ENCODE measurements around the gene EFEMP1. TPM values are rescaled to one million over a fixed set of nuclear protein-coding genes. Genes with fewer than 3 reads are reported as not detected.

The EFEMP1 gene
- total and polyA plus RNA-seq, 7 donors: 6.3 to 20.6 (median 11.2) TPM

DNA sequence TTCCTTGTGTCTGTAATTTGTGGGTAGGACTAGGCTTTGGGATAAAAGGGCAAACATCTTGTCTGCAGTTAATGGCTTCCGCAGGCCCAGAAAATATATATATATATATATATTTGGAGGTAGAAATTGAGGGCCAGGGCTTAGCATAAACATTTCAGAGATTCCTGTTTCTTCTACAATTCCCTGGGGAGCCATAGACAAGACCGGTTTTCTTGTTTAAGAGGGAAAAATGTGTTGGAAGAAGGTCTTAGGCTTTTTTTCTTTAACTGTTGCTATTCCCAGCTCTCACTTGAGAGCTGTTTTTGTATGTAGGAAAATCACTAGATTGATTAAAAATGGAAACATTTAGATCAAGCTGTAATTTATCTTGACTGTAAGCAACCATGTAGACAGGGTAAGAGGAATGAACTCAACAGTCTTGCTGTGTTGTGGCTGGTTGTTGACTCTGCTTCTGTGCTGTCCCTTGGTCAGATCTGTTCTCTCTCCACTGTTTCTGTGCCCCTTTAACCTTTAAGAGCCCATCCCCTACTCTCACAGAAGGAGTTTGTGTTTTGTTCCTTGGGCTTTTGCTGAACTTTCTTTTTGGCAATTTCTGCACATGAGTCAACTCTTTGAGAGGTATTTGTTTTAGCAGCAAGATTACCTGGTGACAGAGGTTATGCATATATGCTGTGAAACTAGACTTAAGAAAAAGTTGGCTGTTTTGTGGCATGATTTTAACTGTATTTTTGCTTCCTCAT lies 58.3 kb downstream of the EFEMP1 start:
- WGBS, 3 donors: 38 to 43% (median 40%) methylated on average over 2 of the region's 2 CpGs
- ATAC-seq: no peak
- intact Hi-C loops (cut with DNase I): no loop called here
- no peak for DNase-seq
- Histone ChIP-seq H3K4me1 (no peaks in the 10 kb centered on the region), H3K27ac (no peak overlapping the region), H3K27me3 (ENCODE audit: insufficient read depth in 3 of 3, low read length in 2 of 3) (no peaks in the 10 kb centered on the region), H3K9me3 (no peaks in the 10 kb centered on the region), H3K36me3 (ENCODE audit: insufficient read depth in 1 of 2, low read depth in 1 of 2) (no peaks in the 10 kb centered on the region), H3K4me3 (no peak overlapping the region)
- TF ChIP-seq, protein P1, sequence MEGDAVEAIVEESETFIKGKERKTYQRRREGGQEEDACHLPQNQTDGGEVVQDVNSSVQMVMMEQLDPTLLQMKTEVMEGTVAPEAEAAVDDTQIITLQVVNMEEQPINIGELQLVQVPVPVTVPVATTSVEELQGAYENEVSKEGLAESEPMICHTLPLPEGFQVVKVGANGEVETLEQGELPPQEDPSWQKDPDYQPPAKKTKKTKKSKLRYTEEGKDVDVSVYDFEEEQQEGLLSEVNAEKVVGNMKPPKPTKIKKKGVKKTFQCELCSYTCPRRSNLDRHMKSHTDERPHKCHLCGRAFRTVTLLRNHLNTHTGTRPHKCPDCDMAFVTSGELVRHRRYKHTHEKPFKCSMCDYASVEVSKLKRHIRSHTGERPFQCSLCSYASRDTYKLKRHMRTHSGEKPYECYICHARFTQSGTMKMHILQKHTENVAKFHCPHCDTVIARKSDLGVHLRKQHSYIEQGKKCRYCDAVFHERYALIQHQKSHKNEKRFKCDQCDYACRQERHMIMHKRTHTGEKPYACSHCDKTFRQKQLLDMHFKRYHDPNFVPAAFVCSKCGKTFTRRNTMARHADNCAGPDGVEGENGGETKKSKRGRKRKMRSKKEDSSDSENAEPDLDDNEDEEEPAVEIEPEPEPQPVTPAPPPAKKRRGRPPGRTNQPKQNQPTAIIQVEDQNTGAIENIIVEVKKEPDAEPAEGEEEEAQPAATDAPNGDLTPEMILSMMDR (IDR thresholded peaks at IDR 0.05): no peak

DNA sequence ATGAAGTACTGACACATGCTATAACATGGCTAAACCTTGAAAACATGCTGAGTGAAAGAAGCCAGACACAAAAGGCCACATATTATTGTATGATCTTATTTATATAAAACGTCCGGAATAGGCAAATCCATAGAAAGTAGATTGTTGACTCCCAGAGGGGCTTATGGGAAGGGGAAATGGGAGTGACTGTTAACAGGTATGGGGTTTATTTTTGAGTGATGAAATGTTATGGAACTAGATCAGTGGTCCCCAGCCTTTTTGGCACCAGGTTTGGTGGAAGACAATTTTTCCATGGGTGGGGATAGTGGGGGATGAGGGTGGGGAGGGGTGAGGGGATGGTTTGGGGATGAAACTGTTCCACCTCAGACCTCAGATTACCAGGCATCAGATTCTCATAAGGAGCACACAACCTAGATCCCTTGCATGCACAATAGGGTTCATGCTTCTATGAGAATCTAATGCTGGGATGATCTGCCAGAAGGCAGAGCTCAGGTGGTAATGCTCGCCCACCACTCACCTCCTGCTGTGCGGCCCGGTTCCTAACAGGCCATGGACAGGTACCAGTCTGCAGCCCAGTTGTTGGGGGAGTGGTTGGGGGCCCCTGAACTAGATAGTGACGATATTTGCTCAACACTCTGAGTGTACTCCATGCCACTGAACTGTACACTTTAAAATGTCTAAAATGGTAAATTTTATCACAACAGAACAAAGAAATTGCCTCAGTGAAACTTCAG lies 59.1 kb downstream of the EFEMP1 start:
- no peak for ATAC-seq
- DNase-seq: no peak
- 83 to 86% (median 84%) methylated on average over 6 of the region's 6 CpGs for WGBS, 3 donors
- Histone ChIP-seq H3K27me3 (ENCODE audit: insufficient read depth in 3 of 3, low read length in 2 of 3) (no peaks in the 10 kb centered on the region), H3K36me3 (ENCODE audit: insufficient read depth in 1 of 2, low read depth in 1 of 2) (no peaks in the 10 kb centered on the region), H3K4me3 (no peak overlapping the region), H3K9me3 (no peaks in the 10 kb centered on the region), H3K27ac (no peak overlapping the region), H3K4me1 (no peaks in the 10 kb centered on the region)
- intact Hi-C loops (cut with DNase I): no loop called here
- TF ChIP-seq, protein P1 (IDR thresholded peaks at IDR 0.05): no peak

DNA sequence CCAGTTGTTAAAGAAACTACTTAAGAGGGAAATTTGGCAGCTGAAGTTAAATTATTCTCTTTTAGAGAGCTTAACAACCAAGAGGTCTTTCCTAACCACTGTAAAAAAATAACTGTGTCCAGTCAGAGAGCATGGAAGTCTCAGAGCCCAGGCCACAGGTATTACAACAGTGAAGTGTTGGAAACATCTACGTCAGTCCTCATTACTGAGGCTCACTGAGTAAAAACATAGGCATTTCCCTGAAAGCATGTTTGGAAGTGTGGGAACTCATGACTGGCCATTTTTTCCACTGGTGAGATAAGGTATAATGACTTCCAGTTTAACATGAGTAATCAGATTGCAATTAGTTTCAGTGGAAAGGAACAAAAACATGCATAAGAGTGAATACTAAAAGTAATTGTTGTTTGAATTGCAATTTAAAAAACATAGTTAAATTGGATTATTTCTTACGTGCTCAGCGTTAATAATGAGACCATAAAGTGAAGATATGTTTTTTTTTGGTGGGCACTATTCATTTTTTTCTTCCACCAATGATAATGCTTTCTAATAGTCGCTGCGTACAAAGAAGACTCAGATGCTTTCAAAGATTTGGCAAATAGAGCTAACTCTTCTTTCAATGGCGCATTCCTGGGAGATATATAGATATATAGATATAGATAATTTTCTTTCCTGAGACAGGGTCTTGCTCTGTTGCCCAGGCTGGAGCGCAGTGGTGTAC lies 60.8 kb downstream of the EFEMP1 start:
- intact Hi-C loops (cut with DNase I): no loop called here
- Histone ChIP-seq H3K27ac (peak overlapping the region; percentile 37), H3K36me3 (ENCODE audit: insufficient read depth in 1 of 2, low read depth in 1 of 2) (no peaks in the 10 kb centered on the region), H3K4me3 (no peak overlapping the region), H3K9me3 (no peaks in the 10 kb centered on the region), H3K4me1 (no peaks in the 10 kb centered on the region), H3K27me3 (ENCODE audit: insufficient read depth in 3 of 3, low read length in 2 of 3) (no peaks in the 10 kb centered on the region)
- TF ChIP-seq, protein P1 (IDR thresholded peaks at IDR 0.05): no peak
- 85 to 90% (median 89%) methylated on average over 7 of the region's 7 CpGs for WGBS, 3 donors
- peak; percentile 57 to 84 (median 80) for ATAC-seq
- no peak for DNase-seq

DNA sequence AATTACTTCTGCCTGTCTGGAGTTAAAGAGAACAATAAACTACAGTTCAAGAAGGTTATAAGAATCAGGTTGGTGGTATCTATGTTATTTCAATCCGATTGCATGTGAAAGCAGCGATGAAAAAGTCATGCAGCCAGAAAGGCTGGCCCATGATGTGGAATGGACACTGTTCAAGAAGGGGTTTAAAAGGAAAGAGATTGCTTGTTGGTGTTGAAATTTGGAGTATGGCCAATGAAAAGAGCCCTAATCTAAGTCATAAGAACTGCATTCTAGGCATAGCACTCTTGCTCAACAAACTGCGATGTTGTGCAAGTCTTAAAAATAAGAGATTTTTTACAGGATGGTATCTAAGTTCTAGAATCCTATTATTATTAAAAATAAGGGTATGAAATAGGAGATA lies 61.3 kb downstream of the EFEMP1 start:
- peak in 1 of 2 donors; percentile 49 for DNase-seq
- Histone ChIP-seq H3K4me3 (no peak overlapping the region), H3K36me3 (ENCODE audit: insufficient read depth in 1 of 2, low read depth in 1 of 2) (no peaks in the 10 kb centered on the region), H3K4me1 (no peaks in the 10 kb centered on the region), H3K9me3 (no peaks in the 10 kb centered on the region), H3K27me3 (ENCODE audit: insufficient read depth in 3 of 3, low read length in 2 of 3) (no peaks in the 10 kb centered on the region), H3K27ac (peak overlapping the region; percentile 37)
- peak; percentile 57 to 86 (median 69) for ATAC-seq
- TF ChIP-seq, protein P1 (IDR thresholded peaks at IDR 0.05): no peak
- 78 to 80% (median 79%) methylated on average over 3 of the region's 3 CpGs for WGBS, 3 donors
- intact Hi-C loops (cut with DNase I): no loop called here

Data from psoas muscle (tissue), 8 donors.